Hematopoietic multipotent progenitor cell treated with erythropoietin and hydrocortisone succinate and interleukin-3 and kit ligand, for 17 days (in vitro differentiated cells): ENCODE measurements around the gene NT5DC3.

ENCODE experiments used
- DNase-seq: peaks from one replicate; pipeline ENCODE4 v3.0.0-alpha.2; 2015; ENCODE audit warnings: low spot score

The NT5DC3 gene

DNA sequence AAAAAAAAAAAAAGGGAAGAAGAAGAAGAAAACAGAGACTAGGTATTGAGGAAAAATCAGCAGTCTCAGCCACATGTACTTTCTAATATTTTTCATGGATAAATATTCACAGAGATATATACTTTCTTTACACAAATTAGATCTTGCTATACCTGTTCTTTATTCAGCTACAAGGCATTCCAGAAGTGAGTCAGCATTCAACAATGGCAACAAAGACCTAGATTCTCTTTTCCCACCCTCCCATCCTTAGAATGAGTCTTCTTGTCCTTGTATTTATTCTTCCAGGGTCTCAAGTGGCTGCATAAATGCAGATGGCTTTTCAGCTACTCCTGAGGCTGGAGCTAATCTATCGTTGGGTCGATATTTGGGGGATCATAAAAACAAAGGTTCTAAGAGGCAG lies 93.0 kb downstream of the NT5DC3 start:
- no peak for DNase-seq

DNA sequence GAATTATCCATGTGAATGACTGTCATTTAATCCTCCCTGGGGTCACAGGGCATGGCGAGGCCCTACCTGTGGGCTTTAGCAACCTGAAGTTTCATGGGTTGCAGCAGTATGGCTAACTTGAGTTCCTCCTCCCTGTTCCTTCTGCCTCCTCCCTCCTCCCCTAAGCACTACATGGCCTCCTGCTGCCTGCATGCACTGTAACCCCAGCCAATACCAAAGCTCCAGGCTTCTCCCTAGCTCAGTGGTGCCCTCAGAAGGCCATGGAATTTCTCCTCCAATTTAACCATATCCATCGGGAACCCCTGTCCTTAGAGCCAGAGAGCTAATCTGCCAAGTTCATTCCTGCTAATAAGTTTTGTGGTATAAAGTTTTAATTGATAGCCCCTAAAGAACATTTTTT lies 95.1 kb downstream of the NT5DC3 start:
- DNase-seq = no peak

DNA sequence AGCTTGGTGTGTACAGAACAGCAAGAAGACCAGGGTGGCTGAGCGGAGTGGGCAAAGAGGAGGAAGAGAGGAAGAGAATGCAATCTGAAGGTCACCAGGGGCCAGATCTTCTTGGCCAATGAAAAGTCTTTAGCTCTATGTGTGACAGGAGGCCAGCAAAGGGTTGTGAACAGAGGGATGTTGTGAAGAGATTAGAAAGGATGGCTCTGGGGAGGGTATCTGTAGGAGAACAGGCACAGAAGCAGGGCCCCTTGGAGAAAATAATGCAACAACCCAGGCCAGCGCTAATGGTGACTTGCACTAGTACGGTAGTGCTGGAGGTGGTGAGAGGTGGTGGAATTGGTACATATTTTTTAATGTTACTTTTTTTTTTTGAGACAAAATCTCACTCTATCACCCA lies 97.2 kb downstream of the NT5DC3 start:
- no peak for DNase-seq

DNA sequence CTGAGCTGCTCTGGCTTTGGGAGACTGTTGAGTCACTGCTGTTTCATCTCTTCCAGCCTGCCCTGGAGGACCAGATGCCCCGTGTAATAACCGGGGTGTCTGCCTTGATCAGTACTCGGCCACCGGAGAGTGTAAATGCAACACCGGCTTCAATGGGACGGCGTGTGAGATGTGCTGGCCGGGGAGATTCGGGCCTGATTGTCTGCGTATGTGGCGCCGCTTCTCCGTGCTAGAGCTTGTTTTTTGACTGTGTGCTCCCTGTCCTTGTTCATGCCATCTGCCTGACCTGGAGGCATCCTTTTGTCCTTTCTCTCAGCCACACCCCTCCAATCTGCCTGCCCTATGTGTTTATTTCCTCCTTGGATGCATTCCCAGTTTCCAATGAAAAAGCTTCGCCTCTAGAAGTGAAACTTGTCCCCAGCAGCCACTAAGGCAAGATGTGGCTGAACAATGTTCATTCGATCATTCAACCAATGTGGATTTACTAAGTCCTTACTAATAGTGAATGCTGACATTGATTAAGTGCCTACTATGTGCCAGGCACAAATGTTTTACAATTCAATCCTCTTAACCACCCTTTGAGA lies 98.6 kb downstream of the NT5DC3 start:
- no peak for DNase-seq

DNA sequence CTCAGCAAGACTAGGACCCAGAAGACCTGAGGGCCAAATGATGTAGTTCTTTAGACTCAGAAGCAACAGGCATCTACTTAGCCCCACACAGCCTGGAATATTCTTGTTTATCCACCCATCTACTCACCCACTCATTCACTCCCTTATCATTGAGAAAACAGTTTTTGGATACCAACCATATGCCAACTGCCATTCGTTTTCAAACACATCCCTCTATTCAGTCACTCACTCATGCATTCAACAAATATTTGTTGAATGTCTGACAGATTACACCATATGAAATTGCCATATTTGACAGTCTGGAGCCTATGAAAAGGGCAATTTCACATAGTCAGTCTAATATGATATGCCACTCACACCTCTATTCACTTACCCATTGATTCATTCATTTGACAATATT lies 103.2 kb downstream of the NT5DC3 start:
- DNase-seq = no peak

DNA sequence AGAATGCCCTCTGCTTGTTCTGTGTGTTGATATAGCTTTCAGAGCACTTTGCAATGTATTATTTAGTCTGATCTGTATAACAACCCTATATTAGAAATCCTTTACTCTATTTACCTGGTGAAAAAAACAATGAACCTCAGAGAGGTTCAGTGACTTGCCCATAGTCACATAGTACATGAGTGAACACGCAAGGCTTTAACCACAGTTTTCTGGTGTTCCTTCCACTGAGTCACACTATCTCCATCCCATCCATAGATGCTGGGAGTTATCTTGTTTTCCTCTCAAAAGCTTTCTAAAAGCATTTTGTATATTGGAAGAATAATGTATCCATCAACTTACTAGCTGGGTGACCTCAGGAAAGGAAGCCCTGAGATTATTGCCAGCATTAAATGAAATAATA lies 104.5 kb downstream of the NT5DC3 start:
- DNase-seq = no peak

DNA sequence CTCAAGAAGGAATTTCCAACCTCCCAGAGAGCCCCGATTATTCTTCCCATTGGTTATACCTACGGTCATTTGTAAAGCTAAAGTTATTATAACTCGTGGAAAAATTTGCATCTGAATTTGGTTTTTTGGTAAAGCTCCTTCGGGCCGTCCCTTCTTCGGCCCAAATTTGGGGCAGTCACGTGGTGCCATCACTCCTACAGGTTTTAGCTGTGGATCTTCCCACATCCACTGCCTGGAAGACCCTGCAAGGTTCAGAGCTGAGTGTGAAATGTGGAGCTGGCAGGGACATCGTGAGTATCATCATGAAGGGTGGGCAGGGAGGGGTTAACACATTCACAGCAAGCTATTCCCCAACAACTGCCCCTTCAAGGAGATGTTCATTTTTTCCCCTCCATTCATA lies 105.7 kb downstream of the NT5DC3 start:
- no peak for DNase-seq

DNA sequence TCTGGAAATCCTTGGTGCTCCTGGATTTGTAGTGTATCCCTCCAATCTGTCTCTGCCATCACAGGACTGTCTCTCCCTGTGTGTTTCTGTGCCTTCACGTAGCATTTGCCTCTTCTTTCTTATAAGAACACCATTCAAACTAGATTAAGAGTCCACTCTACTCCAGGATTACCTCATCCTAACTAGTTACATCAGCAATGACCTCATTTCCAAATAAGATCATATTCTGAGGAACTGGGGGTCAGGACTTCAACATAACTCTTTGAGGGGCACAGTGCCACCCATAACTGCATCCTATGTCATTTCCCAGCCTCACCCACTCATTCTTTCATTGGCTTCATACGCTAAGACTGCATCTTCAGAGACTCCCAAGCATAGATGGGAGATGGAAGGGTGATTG lies 106.2 kb downstream of the NT5DC3 start:
- no peak for DNase-seq

DNA sequence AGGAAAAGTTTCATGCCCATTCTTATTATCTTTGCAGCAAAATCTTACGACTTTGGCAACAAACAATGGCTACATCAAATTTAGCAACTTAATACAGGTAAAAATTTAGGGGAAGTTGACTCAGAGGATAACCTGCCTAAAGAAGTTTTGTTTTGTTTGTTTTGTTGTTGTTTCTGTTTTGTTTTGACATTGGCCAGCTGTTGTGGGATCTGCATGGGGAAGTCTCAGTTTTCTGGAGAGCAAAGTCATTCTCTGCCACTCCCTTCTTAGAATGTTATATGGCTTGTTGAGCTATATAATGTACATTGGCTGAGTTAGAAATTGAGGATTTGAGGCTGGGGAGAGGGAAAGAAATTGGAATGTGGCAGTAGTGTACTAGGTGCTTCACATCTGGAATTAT lies 109.5 kb downstream of the NT5DC3 start:
- DNase-seq = no peak

DNA sequence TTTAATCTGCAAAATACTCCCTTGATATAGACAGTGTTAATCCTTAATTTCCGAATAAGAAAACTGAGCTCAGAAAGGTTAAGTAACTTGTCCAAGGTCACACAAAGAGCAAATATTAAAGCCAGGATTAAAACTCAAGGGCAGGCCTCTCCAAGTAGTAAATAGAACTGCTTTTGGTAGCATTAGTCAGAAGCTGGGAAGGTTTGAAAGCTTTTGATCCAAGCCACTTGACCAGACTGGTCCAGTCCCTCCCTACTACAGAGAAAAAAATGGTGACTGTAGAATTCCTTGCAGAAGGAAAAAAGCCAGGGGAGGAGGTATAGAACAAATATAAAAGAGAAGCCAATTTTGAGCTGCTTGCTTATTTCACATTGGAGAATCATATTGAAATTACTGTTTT lies 111.5 kb downstream of the NT5DC3 start:
- DNase-seq = no peak

DNA sequence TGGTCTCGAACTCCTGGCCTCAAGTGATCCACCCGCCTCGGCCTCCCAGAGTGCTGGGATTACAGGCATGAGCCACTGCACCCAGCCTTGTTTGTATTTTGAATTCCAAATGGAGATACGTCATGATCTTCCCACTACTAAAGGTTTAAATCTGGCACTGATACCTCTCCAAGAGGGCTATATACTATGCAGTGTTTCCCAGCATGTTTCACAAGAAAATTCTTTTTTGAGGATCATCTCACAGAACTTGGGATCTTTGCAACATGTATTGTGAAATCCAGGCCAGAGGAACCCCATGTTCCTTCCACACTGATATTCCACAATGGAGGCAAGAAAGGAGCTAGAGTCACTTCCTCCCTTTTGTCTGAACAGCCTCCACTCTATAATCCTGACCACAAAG lies 112.7 kb downstream of the NT5DC3 start:
- no peak for DNase-seq

DNA sequence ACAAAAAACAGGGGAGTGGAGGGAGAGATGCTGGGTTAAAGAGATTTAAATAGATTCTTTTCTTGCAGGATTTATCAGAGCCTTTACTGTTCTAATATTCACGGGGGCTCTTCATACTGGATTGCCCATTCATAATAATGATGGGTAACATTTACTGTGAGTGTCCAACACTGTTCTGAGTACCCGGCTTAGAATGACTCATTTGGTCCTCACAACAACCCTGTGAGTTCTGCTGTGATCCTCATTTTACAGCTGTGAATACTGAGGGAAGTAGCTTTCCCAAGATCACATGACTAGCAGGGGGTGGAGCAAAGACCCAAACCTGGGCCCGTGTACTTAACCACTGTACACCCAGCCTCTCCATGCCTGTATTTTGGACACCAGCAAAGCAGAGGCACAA lies 113.4 kb downstream of the NT5DC3 start:
- DNase-seq = no peak

DNA sequence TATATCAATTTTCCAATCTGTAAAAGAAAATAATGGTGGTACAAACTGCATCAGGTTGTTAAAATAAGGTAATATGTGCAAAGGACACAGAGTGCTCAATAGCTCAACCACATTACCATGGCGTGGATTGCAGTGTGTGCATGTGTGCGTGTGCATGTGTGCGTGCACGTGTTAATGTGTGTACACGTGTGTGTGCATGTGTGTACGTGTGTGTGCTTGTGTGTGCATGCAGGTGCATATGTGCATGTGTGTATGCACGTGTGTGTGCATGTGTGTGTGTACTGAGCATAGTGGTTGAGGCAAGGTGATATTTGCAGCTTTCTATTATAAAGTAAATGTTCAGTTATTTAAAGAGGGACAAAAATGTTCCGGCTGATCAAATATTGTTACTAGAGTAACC lies 115.6 kb downstream of the NT5DC3 start:
- no peak for DNase-seq
